Type B pancreatic cell (in vitro differentiated cells): ENCODE results near the gene KIF5B. TPM values are rescaled to one million over a fixed set of nuclear protein-coding genes. Genes with fewer than 3 reads are reported as not detected.
A peak's percentile ranks its signal among the peaks of the same experiment; 100 is the strongest.
"Not testable (repeated sequence)": the region's sequence is repeated elsewhere in the genome, so short reads cannot be mapped to it uniquely, and the experiment has no call there.

Experiments
- DNase-seq: peaks from one replicate; pipeline ENCODE4 v3.0.0; 2021; ENCODE audit warnings: mixed read lengths; ENCODE audit not compliant: unreplicated experiment; ENCODE audit errors: extremely low spot score
- H3K27ac Mint-ChIP-seq: 2 replicates; pipeline ENCODE4 v1.8.0; 2021; ENCODE audit warnings: mild to moderate bottlenecking, mixed read lengths
- H3K27me3 Mint-ChIP-seq: 2 replicates; pipeline ENCODE4 v1.8.0; 2021; ENCODE audit warnings: mixed read lengths
- H3K36me3 Mint-ChIP-seq: 2 replicates; pipeline ENCODE4 v1.8.0; 2021; ENCODE audit warnings: mixed read lengths
- H3K4me1 Mint-ChIP-seq: one replicate; pipeline ENCODE4 v1.8.0; 2021; ENCODE audit warnings: mixed read lengths; ENCODE audit not compliant: unreplicated experiment
- H3K4me3 Mint-ChIP-seq: 2 replicates; pipeline ENCODE4 v1.8.0; 2021; ENCODE audit warnings: mild to moderate bottlenecking, mixed read lengths
- H3K9me3 Mint-ChIP-seq: 2 replicates; pipeline ENCODE4 v1.8.0; 2021; ENCODE audit warnings: mixed read lengths
- CTCF ChIP-seq: fragments of 200-600 bp; sonication (generic); conservative IDR thresholded peaks from 2 replicates; pipeline ENCODE4 v1.5.0; 2021; ENCODE audit warnings: antibody characterized with exemption, mild to moderate bottlenecking
- total RNA-seq: library from RNA; stranded (reverse); gene quantifications from 2 replicates; pipeline ENCODE4 v1.2.1, GENCODE V29; 2021; ENCODE audit warnings: low replicate concordance

The KIF5B gene
- total RNA-seq, 1 donor from 2014 or later = 88.3 TPM

- Mint-ChIP-seq H3K36me3 (peaks cover 39% of the 10 kb centered on the region), H3K27me3 (no peaks in the 10 kb centered on the region), H3K4me1 (peaks cover 46% of the 10 kb centered on the region), H3K4me3 (no peak overlapping the region), H3K27ac (no peak overlapping the region), H3K9me3 (peaks cover 4% of the 10 kb centered on the region)
- no peak for DNase-seq
- no peak for TF ChIP-seq CTCF
Measured at GRCh38 chr10:32048282-32048681, 7.9 kb downstream of the KIF5B start.

- peaks cover 4% of the 10 kb centered on the region for H3K9me3 Mint-ChIP-seq
- no peak for DNase-seq
- TF ChIP-seq CTCF = no peak
- H3K27me3 Mint-ChIP-seq = no peaks in the 10 kb centered on the region
- H3K4me3 Mint-ChIP-seq = no peak overlapping the region
- no peak overlapping the region for H3K27ac Mint-ChIP-seq
- H3K36me3 Mint-ChIP-seq = peaks cover 39% of the 10 kb centered on the region
- H3K4me1 Mint-ChIP-seq = peaks cover 44% of the 10 kb centered on the region
Measured at GRCh38 chr10:32047881-32048280, 8.3 kb downstream of the KIF5B start.

GRCh38 chr10:32046151-32046550 lies 10.1 kb downstream of the KIF5B start:
- no peak for TF ChIP-seq CTCF
- Mint-ChIP-seq H3K36me3 (peaks cover 47% of the 10 kb centered on the region), H3K27me3 (no peaks in the 10 kb centered on the region), H3K9me3 (peaks cover 4% of the 10 kb centered on the region), H3K4me3 (no peak overlapping the region), H3K4me1 (peaks cover 32% of the 10 kb centered on the region), H3K27ac (no peak overlapping the region)
- no peak for DNase-seq

GRCh38 chr10:32042730-32043129 lies 13.5 kb downstream of the KIF5B start:
- H3K9me3 Mint-ChIP-seq, H3K27me3 Mint-ChIP-seq, H3K4me1 Mint-ChIP-seq, DNase-seq, H3K4me3 Mint-ChIP-seq, H3K27ac Mint-ChIP-seq: not testable (repeated sequence)
- H3K36me3 Mint-ChIP-seq = peaks cover 47% of the 10 kb centered on the region

GRCh38 chr10:32041290-32042028 lies 14.8 kb downstream of the KIF5B start:
- no peak overlapping the region for H3K4me3 Mint-ChIP-seq
- no peaks in the 10 kb centered on the region for H3K9me3 Mint-ChIP-seq
- peaks cover 44% of the 10 kb centered on the region for H3K36me3 Mint-ChIP-seq
- peak overlapping the region; percentile 40 for H3K27ac Mint-ChIP-seq
- peaks cover 8% of the 10 kb centered on the region for H3K4me1 Mint-ChIP-seq
- no peak for TF ChIP-seq CTCF
- H3K27me3 Mint-ChIP-seq = no peaks in the 10 kb centered on the region
- DNase-seq = no peak

- no peak for TF ChIP-seq CTCF
- Mint-ChIP-seq H3K4me3 (no peak overlapping the region), H3K36me3 (peaks cover 39% of the 10 kb centered on the region), H3K9me3 (no peaks in the 10 kb centered on the region), H3K27me3 (no peaks in the 10 kb centered on the region), H3K4me1 (peaks cover 8% of the 10 kb centered on the region), H3K27ac (no peak overlapping the region)
- DNase-seq = no peak
Measured at GRCh38 chr10:32039734-32040133, 16.5 kb downstream of the KIF5B start.
